K562 (cell line): ENCODE results near the gene TSPAN18. TPM values are rescaled to one million over a fixed set of nuclear protein-coding genes. Genes with fewer than 3 reads are reported as not detected.

Experiments
- ATAC-seq: fragments of 200-7000 bp; cut with Tn5 transposase; 3 replicates; pipeline ENCODE4 v1.9.1; 2020; ENCODE audit warnings: moderate library complexity
- BruUV-seq: library from RNA; stranded (reverse); fragments of 400-500 nt; replicated peaks from 2 replicates; lab custom pipeline; 2021; lab: Mats Ljungman, UMichigan
- CTCF ChIA-PET: fragments of 300-600 bp; formaldehyde crosslinking; extraction: SDS; loops from one replicate; lab custom pipeline; 2021; ENCODE audit warnings: low intra/inter-chr PET ratio; lab: Yijun Ruan, JAX
- POLR2A ChIA-PET: fragments of 300-600, 350-650 bp; sonication (Branson Sonifier 250); formaldehyde crosslinking; extraction: SDS; loops from one replicate; lab custom pipeline; 2021; ENCODE audit warnings: antibody characterized with exemption, inconsistent platforms; lab: Yijun Ruan, JAX
- DNase-seq, 4 experiments: peaks; one replicate each; pipeline versions ENCODE4 v3.0.0 to v3.0.0-alpha.2; 2011 to 2018; ENCODE audit warnings: low spot score in 3 of 4, mixed read lengths in 3 of 4; ENCODE audit errors: extremely low read depth in 1 of 4
- FAIRE-seq: peaks from 2 replicates; lab custom pipeline; 2011; peaks lifted over from hg19 to GRCh38; lab: Jason Lieb, UNC
- H2AFZ ChIP-seq: 2 replicates; pipeline ENCODE4 v1.6.0; 2011; ENCODE audit warnings: low read depth, low read length, control low read depth, inconsistent platforms
- H3K27ac ChIP-seq: fragments of 200-600 bp; 3 replicates; pipeline ENCODE4 v1.8.0; 2011; ENCODE audit warnings: low read depth, mild to moderate bottlenecking, control low read depth, inconsistent platforms, low read length, moderate library complexity, mixed read lengths; ENCODE audit errors: extremely low read depth
- H3K27me3 ChIP-seq, 2 experiments: fragments of 300-600 bp in 1 of 2; 2 replicates in 1 of 2; 3 replicates in 1 of 2; pipeline versions ENCODE4 v1.6.0 to v1.8.0; 2011; ENCODE audit warnings: inconsistent platforms in 2 of 2, low read length in 2 of 2, mild to moderate bottlenecking in 1 of 2, mixed read lengths in 1 of 2, moderate library complexity in 1 of 2; ENCODE audit not compliant: control insufficient read depth in 2 of 2, insufficient read depth in 2 of 2
- H3K36me3 ChIP-seq: fragments of 300-600 bp; 3 replicates; pipeline ENCODE4 v1.8.0; 2011; ENCODE audit warnings: mild to moderate bottlenecking, low read length, inconsistent platforms; ENCODE audit not compliant: control insufficient read depth, insufficient read depth
- H3K4me1 ChIP-seq, 2 experiments: fragments of 200-600 bp in 1 of 2; replicated peaks in 1 of 2; 2 replicates in 1 of 2; 3 replicates in 1 of 2; pipeline versions ENCODE4 v1.5.1 to v1.8.0; 2011; ENCODE audit warnings: inconsistent platforms in 2 of 2, low read length in 2 of 2, mild to moderate bottlenecking in 1 of 2, mixed read lengths in 1 of 2, moderate library complexity in 1 of 2; ENCODE audit not compliant: control insufficient read depth in 2 of 2, insufficient read depth in 2 of 2
- H3K4me2 ChIP-seq: 2 replicates; pipeline ENCODE4 v1.6.1; 2011; ENCODE audit warnings: low read length, control low read depth, inconsistent platforms, mixed read lengths; ENCODE audit not compliant: insufficient read depth
- H3K4me3 ChIP-seq: fragments of 200-600 bp; sonication (generic), shearing (Covaris generic); 2 replicates; pipeline ENCODE4 v1.5.1; 2016; ENCODE audit warnings: control low read depth, inconsistent platforms
- H3K79me2 ChIP-seq: fragments of 200-600 bp; 3 replicates; pipeline ENCODE4 v1.8.0; 2011; ENCODE audit warnings: low read length, inconsistent platforms; ENCODE audit not compliant: control insufficient read depth, insufficient read depth
- H3K9ac ChIP-seq, 2 experiments: 2 replicates each; pipeline versions ENCODE4 v1.6.0 to v1.6.1; 2011; ENCODE audit warnings: low read depth in 2 of 2, low read length in 2 of 2, control low read depth in 1 of 2, inconsistent platforms in 1 of 2, mild to moderate bottlenecking in 1 of 2, mixed read lengths in 1 of 2; ENCODE audit not compliant: insufficient read depth in 1 of 2
- H3K9me1 ChIP-seq: one replicate; pipeline ENCODE4 v1.6.0; 2011; ENCODE audit warnings: inconsistent platforms, mild to moderate bottlenecking, low read length, moderate library complexity; ENCODE audit not compliant: control insufficient read depth, insufficient read depth
- H3K9me3 ChIP-seq: replicated peaks from 2 replicates; pipeline ENCODE4 v1.5.1; 2011; ENCODE audit warnings: low read depth, low read length, inconsistent platforms; ENCODE audit not compliant: control insufficient read depth, insufficient read depth
- H4K20me1 ChIP-seq: replicated peaks from 2 replicates; pipeline ENCODE4 v1.6.1; 2011; ENCODE audit warnings: low read length, inconsistent platforms, mixed read lengths; ENCODE audit not compliant: control insufficient read depth, insufficient read depth
- ARID1B ChIP-seq: fragments of 450-650 bp; IDR thresholded peaks from 2 replicates; pipeline ENCODE4 v1.6.1; 2016; ENCODE audit warnings: antibody characterized with exemption, mild to moderate bottlenecking, inconsistent platforms
- DDX20 ChIP-seq: fragments of 450-650 bp; IDR thresholded peaks from 2 replicates; pipeline ENCODE4 v1.6.1; 2016; ENCODE audit warnings: missing genetic modification characterization, low read depth, mild to moderate bottlenecking, missing compliant biosample characterization, moderate library complexity
- HMG20A ChIP-seq: fragments of 450-650 bp; formaldehyde crosslinking; conservative IDR thresholded peaks from 2 replicates; pipeline ENCODE4 v1.4.0; 2020; ENCODE audit warnings: mild to moderate bottlenecking, mixed read lengths
- NEUROD1 ChIP-seq: fragments of 150-350 bp; IDR thresholded peaks from 2 replicates; pipeline ENCODE4 v1.6.1; 2014; ENCODE audit warnings: borderline replicate concordance, low read length, low read depth; ENCODE audit not compliant: partially characterized antibody
- WGBS: fragments of 100-300 bp; shearing (Covaris generic); methylation state at CpG from one replicate; pipeline ENCODE4 v1.1.6; 2016; ENCODE audit warnings: low coverage, mixed read lengths; ENCODE audit not compliant: insufficient coverage; ENCODE audit errors: missing lambda C conversion rate; 5-methylcytosine and 5-hydroxymethylcytosine counted together
- in situ Hi-C: fragments of 300-500 bp; cut with MboI; formaldehyde crosslinking; loops from 4 replicates; pipeline ENCODE4 v1.15.0; 2018; ENCODE audit warnings: inconsistent platforms, mixed read lengths
- intact Hi-C: fragments of 100-400 bp; cut with micrococcal nuclease; formaldehyde crosslinking; loops from 2 replicates; pipeline ENCODE4 v1.14.2; 2022
- polyA plus RNA-seq, 8 experiments: library from polyadenylated mRNA; depleted of rRNA in 4 of 8; stranded (reverse) in 5 of 8; unstranded in 3 of 8; fragments of >200 nt; fragmentation: Nextera tagmentation in 2 of 8; fragmentation: Illumina TruSeq in 1 of 8; extraction: Ambion mirVana in 2 of 8; extraction: Trizol in 1 of 8; gene quantifications; 2 replicates each; pipeline versions ENCODE4 v1.2.1 to v1.2.3, GENCODE V29; 2011 to 2014; ENCODE audit warnings: inconsistent platforms in 1 of 8, missing spikeins in 1 of 8
- total RNA-seq, 7 experiments: library from RNA; depleted of rRNA in 6 of 7; stranded (reverse); fragments of >200 nt in 6 of 7; fragmentation: Illumina TruSeq in 2 of 7; extraction: Trizol in 2 of 7; gene quantifications; 2 replicates each; pipeline versions ENCODE4 v1.2.1 to v1.2.3, GENCODE V29; 2011 to 2021; ENCODE audit warnings: low replicate concordance in 1 of 7
- TF ChIP-seq, protein P1 (sequence below): sonication (generic); formaldehyde crosslinking; IDR thresholded peaks from 2 replicates; pipeline ENCODE4 v1.9.0; 2022; ENCODE audit warnings: mild to moderate bottlenecking, missing genetic modification reagents

The TSPAN18 gene
- total and polyA plus RNA-seq, 9 of the 15 experiments (the other 6 are each of a cell fraction or from before 2014, with no cell fraction given): 0.17 to 0.35 (median 0.22) TPM; not detected in 4

DNA sequence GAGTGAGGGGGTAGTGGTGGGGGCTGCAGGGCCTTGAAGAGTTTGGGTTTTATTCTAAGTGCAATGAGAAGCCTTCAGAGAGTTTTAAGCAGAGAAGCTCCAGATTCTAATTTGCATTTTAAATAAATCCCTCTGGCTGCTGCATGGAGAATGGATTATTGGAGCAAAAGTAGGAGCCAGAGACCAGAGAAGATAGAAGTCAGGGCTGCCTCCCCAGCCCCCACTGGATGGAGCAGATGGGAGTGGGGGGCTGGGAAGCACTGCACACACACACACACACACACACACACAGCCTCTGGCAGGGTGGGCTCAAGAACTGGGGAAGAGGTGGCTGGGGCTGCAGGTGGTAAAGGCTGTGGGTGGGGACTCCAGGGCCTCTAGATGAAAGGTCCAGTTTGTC, 75.6 kb downstream of the TSPAN18 start:
- intact Hi-C loops: no loop called here
- FAIRE-seq (no peak), ATAC-seq (no peak)
- Histone ChIP-seq H3K27me3 (peaks cover 13 to 59% of the 10 kb centered on the region in 2 experiments; a peak in 4 of 5 replicates), H3K4me2 (no peak overlapping the region), H3K9me1 (no peaks in the 10 kb centered on the region), H3K9ac (no peak overlapping the region), H4K20me1 (peaks cover 2% of the 10 kb centered on the region; the same call in 1 of the 2 replicates)
- CTCF ChIA-PET: no interaction called here
- TF ChIP-seq ARID1B (no peak), HMG20A (CRISPR knock-in tag) (no peak)
- TF ChIP-seq, all 486 proteins: peak for 0
- DNase-seq: no peak
- no peaks in the 10 kb centered on the region for H3K36me3 ChIP-seq
- no peak overlapping the region for H3K27ac ChIP-seq
- H3K79me2 ChIP-seq: no peaks in the 10 kb centered on the region
- no peaks in the 10 kb centered on the region for H3K4me1 ChIP-seq
- in situ Hi-C loops: no loop called here
- POLR2A ChIA-PET: no interaction called here
- no peaks in the 10 kb centered on the region for H3K9me3 ChIP-seq
- H3K4me3 ChIP-seq: no peak overlapping the region
- no peak overlapping the region for H2AFZ ChIP-seq
- BruUV-seq: no TSS peak

DNA sequence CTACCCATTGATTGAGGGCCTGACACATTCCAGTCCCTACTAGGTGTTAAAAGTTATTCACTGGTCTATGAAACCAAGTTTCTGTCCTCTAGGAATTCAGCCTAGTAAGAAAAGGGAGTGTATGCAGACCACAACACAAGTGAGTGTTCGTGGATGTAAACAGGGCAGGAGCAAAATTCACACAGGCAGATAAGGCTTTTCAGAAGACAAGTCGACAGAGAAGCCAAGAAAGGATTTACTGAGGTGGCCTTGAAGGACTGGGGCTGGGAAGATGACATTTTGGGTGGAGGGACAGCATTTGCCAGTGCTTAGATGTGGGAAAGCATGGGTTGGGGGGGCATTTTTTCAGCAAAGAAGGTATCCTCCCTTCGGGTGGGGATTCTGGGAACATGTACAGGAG, 76.2 kb downstream of the TSPAN18 start:
- CTCF ChIA-PET: no interaction called here
- POLR2A ChIA-PET: no interaction called here
- H3K36me3 ChIP-seq: no peaks in the 10 kb centered on the region
- no peak overlapping the region for H3K9ac ChIP-seq
- 8% methylated on average over 3 of the region's 3 CpGs for WGBS
- H3K4me2 ChIP-seq: no peak overlapping the region
- H3K9me1 ChIP-seq: no peaks in the 10 kb centered on the region
- H3K27ac ChIP-seq: no peak overlapping the region
- peaks cover 13 to 61% of the 10 kb centered on the region in 2 experiments; a peak in 4 of 5 replicates for H3K27me3 ChIP-seq
- H3K4me1 ChIP-seq: no peaks in the 10 kb centered on the region
- no peaks in the 10 kb centered on the region for H3K79me2 ChIP-seq
- no peak for FAIRE-seq
- in situ Hi-C loops (no loop called here), intact Hi-C loops (no loop called here)
- H2AFZ ChIP-seq: no peak overlapping the region
- no peaks in the 10 kb centered on the region for H3K9me3 ChIP-seq
- no peak overlapping the region for H3K4me3 ChIP-seq
- TF ChIP-seq NEUROD1 (no peak), DDX20 (tag) (no peak)
- TF ChIP-seq, protein P1, sequence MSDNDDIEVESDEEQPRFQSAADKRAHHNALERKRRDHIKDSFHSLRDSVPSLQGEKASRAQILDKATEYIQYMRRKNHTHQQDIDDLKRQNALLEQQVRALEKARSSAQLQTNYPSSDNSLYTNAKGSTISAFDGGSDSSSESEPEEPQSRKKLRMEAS: no peak
- no TSS peak for BruUV-seq
- no peak for ATAC-seq
- H4K20me1 ChIP-seq: peaks cover 2% of the 10 kb centered on the region; the same call in 1 of the 2 replicates
- DNase-seq: no peak
